Stimulated activated CD4-positive, alpha-beta T cell treated with anti-CD3 and anti-CD28 coated beads, Interleukin-4, amount 100 ng/mL, for 1 hour (primary cell): ENCODE data around the gene EIF4G2.

Experiments used
- DNase-seq: peaks from one replicate; pipeline ENCODE4 v3.0.0-alpha.2; 2020

Gene EIF4G2

GRCh38 chr11:10807493-10808234 lies 1.1 kb downstream of the EIF4G2 start:
- DNase-seq = peak; percentile 52

DNA sequence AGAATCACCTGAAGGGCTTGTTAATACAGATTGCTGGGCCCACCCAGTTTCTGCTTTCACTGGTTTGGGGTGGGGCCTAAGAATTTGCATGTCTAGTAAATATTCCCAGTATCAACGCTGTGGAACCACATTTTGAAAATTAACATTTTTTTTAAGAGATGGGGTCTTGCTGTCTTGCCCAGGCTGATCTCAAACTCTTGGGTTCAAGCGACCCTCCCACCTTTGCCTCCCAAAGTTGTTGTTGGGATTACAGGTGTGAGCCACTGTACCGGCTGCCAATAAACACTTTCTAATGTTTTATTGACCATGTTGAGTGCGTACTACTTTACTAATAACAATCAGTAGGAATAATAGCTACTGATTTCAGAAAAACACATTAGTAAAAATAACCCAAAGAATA lies 2.5 kb downstream of the EIF4G2 start:
- no peak for DNase-seq

GRCh38 chr11:10805741-10806140 lies 3.0 kb downstream of the EIF4G2 start:
- DNase-seq = no peak

DNA sequence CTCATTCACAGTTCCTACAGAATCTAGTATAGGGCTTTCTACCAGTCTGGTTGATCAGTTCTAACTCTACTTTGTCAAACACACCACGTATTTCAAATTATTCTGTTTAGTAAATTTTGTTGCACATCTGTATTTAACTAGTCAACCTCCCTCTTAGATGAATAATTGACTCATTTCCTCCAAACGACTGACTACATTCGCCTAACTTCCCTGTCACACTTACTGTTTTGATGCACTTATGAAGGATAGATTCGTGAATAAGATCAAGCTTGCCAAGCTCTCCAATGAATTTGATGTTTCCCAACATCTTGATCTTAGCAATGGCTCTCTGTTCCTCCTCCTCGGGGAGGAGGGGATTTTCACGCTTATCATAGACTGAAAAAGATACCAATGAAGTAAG lies 5.0 kb downstream of the EIF4G2 start:
- no peak for DNase-seq

DNA sequence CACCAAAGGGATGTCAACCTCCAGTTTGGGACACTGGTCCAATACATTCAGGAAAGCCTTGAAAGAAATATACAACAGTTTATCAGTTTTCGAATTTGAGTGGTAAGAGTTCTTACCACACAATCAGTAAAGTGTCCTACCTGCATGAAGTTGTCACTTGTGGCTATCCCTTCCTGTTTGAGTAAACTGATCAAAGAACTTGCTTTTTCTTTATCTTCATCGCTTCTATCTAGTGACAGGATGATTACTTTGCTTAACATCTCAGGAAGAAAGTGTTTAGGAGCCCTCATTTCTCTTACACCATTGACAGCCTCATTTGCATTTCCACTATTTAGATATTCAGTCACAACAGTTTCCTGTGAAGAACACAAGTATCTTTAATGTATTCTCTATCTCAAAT lies 8.4 kb downstream of the EIF4G2 start:
- DNase-seq = no peak

DNA sequence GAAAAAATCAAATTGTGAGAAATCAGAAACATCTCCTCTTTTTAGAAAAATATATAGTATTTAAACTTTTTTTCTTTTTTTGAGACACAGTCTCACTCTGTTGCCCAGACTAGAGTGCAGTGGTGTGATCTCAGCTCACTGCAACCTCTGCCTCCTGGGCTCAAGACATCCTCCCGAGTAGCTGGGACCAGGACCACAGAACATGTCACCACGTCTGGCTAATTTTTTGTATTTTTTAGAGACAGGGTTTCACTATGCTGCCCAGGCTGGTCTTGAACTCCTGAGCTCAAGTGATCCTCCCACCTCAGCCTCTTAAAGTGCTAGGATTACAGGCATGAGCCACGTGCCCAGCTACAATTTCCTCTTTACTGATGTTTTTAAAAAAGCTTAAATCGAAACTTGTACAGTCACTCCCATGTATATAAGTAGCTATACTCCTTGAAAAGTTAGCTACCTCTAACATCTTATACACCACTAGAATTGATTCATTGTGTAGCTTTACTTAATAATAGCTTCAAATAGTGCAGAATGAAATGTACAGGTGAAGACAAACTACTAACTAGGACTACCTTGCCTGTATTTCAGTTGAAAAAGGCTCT lies 10.3 kb downstream of the EIF4G2 start:
- DNase-seq = no peak

- DNase-seq = no peak
Measured at GRCh38 chr11:10797531-10797930, 11.2 kb downstream of the EIF4G2 start.

- DNase-seq = no peak
Measured at GRCh38 chr11:10797001-10797400, 11.7 kb downstream of the EIF4G2 start.

DNA sequence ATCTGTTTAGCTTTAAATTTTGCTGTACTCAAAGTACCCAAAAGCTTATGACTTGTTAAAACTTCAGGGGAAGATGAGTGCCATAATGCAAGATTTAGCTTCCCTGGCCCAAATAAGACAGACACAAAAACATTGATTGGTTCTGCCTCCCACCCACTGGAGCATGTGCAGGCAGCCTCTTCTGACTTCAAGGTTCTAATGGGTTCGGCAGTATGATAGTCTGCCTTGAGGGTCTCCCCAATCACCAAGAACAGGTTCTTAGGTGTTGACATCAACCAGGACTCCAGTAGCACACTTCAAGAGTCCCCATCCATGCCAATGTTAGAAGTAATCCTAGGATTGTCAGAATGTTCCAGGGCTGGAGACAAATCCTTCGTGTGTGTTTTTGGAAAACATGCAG lies 12.5 kb downstream of the EIF4G2 start:
- DNase-seq = no peak

- DNase-seq = no peak
Measured at GRCh38 chr11:10793470-10794255, 15.1 kb downstream of the EIF4G2 start.

DNA sequence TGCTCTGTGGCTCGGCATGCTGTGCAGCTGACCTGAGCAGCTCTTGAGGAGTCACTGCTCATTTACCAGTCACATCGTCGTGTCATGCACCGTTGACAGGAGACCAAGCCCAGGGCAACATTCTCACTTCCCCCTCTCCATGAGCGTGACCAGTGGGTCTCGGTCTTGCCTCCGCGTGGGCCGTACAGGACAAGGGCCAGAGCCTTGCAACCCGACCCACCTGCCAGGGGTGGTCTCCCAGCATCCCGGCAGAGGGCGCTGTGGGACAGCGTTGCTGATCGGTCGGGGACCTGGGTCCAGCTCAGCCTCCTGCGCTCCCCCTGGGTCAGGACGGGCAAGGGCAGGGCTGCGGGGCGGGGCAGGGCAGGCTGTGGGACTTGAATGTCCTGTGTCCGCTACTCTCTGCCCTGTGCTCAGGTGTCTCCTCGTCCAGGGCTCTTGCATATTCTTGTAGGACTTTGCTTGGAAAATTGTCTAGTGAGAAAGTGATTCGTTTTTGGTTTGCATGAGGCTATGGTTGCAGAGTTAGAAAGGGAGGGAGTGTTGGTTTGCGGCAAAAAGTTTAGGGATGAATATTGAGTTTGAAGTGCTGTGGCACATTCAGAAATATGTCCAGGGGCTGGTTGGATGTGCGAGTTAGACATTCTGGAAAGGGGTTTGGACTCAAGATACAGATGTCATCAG lies 16.2 kb downstream of the EIF4G2 start:
- peak; percentile 87 for DNase-seq

GRCh38 chr11:10786451-10786850 lies 22.3 kb downstream of the EIF4G2 start:
- DNase-seq = no peak

DNA sequence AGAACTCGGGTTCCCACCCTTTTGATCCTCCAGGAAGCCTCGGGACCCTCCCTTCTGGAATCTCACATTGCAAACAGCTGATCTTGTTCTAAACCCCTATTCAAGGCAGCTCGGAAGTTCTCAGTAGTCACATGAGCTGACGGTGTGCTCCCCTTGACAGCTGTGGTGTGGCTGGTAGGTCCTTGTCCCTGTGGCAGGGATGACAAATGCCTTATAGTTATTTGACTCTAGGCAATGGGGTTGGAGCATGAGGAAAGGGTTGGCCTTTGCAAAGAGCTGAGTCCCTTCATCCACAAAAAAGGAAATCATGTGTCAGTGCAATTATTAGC lies 23.6 kb downstream of the EIF4G2 start:
- DNase-seq = no peak

DNA sequence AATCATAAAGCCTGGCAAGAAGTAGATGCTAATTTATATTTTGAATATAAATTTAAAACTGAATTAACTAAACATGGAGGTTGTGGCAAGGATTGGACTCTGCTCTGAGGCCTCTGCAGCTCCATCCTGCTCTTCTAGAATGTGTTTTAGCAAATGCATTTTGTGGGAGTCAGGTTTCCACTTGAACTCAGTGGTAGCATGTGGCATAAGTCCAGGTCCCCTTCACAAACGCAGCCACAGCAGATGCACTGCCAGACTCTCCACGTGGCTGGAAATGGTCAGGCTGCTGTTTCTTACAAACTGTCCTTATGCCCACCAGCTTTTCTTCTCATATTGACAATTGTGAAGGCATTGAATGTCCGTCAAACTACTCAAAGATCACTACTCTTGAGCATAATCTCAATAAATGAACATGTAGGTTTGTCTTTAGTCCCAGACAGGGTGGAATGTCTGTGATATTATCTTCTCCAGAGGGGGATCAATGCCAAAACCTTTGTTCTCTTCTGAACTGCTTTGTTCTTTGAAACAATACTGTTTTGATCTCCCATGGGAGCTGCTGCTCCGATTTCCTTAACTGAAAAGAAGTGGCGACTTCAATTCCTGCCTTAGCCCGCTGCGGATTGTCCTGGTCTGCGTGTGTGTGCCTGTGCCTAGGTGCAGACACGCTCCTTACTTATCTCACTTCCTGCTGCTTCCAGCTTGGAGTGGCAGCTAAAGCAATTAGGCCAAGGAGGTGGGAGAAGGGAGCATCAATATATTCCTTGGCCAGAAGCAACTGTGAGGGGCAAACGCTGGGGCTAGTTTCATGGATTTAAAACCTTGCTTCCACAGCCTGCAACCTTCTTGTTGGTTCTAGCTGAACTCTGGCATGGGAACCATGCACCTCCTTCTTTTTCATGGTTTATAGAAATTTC lies 24.2 kb downstream of the EIF4G2 start:
- no peak for DNase-seq

DNA sequence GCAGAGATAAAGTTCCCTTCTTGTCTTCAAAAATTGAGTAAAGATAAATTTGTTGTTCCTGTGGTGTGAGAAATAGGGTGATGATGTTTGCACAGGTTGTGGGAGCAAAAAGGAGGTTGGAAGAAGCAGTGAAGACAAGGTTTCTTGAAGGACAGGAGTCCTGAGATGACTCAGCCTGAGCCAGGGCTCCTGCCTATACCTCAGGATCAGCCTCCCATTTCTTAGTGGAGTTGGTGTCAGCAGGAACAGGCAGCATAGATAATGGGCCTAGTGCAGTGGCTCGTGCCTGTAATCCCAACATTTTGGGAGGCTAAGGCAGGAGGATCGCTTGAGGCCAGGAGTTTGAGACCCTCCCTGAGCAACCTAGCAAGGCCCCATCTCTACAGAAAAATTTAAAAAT lies 28.7 kb downstream of the EIF4G2 start:
- no peak for DNase-seq

DNA sequence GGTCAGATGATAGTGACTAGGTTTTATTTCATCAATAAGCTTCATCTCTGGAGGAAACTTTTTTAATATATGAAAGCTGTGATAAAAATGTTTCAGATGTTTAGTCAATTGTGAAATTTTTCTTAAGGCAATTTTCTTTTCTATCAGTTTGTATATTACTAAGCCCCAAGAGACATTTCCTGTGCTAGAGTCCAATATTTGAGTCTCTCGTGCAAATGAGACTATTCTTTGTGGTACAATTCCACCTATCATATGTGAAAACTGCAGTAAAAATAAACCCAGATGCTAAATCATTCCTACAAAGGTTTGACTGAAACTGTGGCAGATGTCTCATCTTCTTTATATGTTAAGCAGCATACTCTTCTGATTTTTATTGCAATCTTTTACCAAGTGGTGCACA lies 29.6 kb downstream of the EIF4G2 start:
- no peak for DNase-seq

- no peak for DNase-seq
Measured at GRCh38 chr11:10778217-10778970, 30.3 kb downstream of the EIF4G2 start.

DNA sequence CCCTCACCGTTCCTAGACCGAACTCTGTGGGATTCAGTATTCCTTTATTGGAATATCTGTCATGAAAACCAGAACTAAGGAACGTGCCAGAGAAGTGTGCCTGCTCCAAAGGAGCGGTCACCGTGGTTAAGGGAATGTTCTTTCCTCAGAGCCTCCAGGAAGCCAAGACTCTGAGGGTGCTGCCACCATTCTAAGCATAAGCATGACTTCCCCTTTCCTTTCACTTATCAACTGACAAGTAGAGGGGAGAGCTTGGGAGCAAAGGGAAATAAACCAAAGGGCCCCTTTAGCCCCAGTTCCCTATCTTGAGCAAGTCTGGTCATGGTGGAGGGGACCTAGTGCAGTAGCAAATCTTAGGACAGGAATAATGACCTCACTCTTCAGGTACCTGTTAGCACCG lies 30.9 kb downstream of the EIF4G2 start:
- DNase-seq = no peak

GRCh38 chr11:10777393-10777793 lies 31.3 kb downstream of the EIF4G2 start:
- no peak for DNase-seq

- no peak for DNase-seq
Measured at GRCh38 chr11:10774811-10775210, 33.9 kb downstream of the EIF4G2 start.

DNA sequence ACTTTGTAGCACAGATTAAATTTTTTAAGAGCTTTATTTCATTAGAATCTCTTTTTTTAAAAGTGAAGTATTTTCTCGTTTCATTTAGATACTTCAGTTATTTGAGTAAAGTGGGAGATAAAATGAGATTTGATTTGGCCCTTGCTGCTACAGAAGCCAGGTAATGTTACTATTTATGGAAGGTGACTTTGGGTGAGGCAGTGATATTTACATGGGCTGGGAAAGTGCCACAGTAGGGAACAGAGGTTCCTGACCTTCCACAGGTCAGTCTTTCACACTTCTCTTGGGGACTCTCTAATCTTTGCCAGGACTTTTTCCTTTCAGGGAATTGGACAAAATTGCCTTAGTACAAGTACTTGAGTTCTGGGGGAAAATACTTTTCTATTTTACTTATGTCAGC lies 37.3 kb downstream of the EIF4G2 start:
- no peak for DNase-seq
